GM12878 (cell line): Measurements from ENCODE around the gene ANAPC5. TPM values are rescaled to one million over a fixed set of nuclear protein-coding genes. Genes with fewer than 3 reads are reported as not detected.

ENCODE experiments used
- BRCA1 ChIP-seq: IDR thresholded peaks from 2 replicates; pipeline ENCODE4 v1.6.1; 2011; ENCODE audit warnings: low read depth, low read length, improper control_type of control experiment
- CREM ChIP-seq: IDR thresholded peaks from 2 replicates; pipeline ENCODE4 v1.6.1; 2014; ENCODE audit warnings: antibody characterized with exemption, low read depth
- DPF2 ChIP-seq: fragments of 450-650 bp; IDR thresholded peaks from 2 replicates; pipeline ENCODE4 v1.6.1; 2017; ENCODE audit warnings: mild to moderate bottlenecking
- E4F1 ChIP-seq: fragments of 450-650 bp; IDR thresholded peaks from 2 replicates; pipeline ENCODE4 v1.6.1; 2018; ENCODE audit warnings: borderline replicate concordance, mild to moderate bottlenecking; ENCODE audit not compliant: partially characterized antibody
- IKZF1 ChIP-seq: fragments of 450-650 bp; conservative IDR thresholded peaks from 2 replicates; pipeline ENCODE4 v1.6.1; 2017; ENCODE audit warnings: antibody characterized with exemption, mild to moderate bottlenecking
- LARP7 ChIP-seq: fragments of 450-650 bp; IDR thresholded peaks from 2 replicates; pipeline ENCODE4 v1.6.1; 2017; ENCODE audit warnings: mild to moderate bottlenecking
- NFXL1 ChIP-seq: fragments of 450-650 bp; IDR thresholded peaks from 2 replicates; pipeline ENCODE4 v1.6.1; 2017; ENCODE audit warnings: antibody characterized with exemption, mild to moderate bottlenecking, borderline replicate concordance
- PAX8 ChIP-seq: fragments of 450-650 bp; IDR thresholded peaks from 2 replicates; pipeline ENCODE4 v1.6.1; 2017; ENCODE audit warnings: mild to moderate bottlenecking, moderate library complexity
- PKNOX1 ChIP-seq: fragments of 450-650 bp; IDR thresholded peaks from 2 replicates; pipeline ENCODE4 v1.6.1; 2016; ENCODE audit warnings: mild to moderate bottlenecking
- POLR2AphosphoS5 ChIP-seq: IDR thresholded peaks from 2 replicates; pipeline ENCODE4 v1.6.1; 2011; ENCODE audit warnings: mild to moderate bottlenecking, low read length, inconsistent platforms
- PRDM15 ChIP-seq: fragments of 450-650 bp; formaldehyde crosslinking; IDR thresholded peaks from 2 replicates; pipeline ENCODE4 v1.4.0; 2020; ENCODE audit warnings: mild to moderate bottlenecking, moderate library complexity
- RAD21 ChIP-seq: IDR thresholded peaks from 2 replicates; pipeline ENCODE4 v1.6.1; 2011; ENCODE audit warnings: mild to moderate bottlenecking, low read depth, low read length, moderate library complexity; ENCODE audit not compliant: insufficient read depth
- SMARCA5 ChIP-seq: fragments of 450-650 bp; IDR thresholded peaks from 2 replicates; pipeline ENCODE4 v1.6.1; 2017; ENCODE audit warnings: mild to moderate bottlenecking
- SREBF1 ChIP-seq: IDR thresholded peaks from 2 replicates; pipeline ENCODE4 v1.6.1; 2012; ENCODE audit warnings: mild to moderate bottlenecking, low read length
- STAT3 ChIP-seq: IDR thresholded peaks from 2 replicates; pipeline ENCODE4 v1.6.1; 2011; ENCODE audit warnings: low read depth, low read length, improper control_type of control experiment
- TAF1 ChIP-seq: IDR thresholded peaks from 2 replicates; pipeline ENCODE4 v1.6.1; 2011; ENCODE audit warnings: mild to moderate bottlenecking, low read depth, low read length, borderline replicate concordance
- TCF3 ChIP-seq: IDR thresholded peaks from 2 replicates; pipeline ENCODE4 v1.6.1; 2012; ENCODE audit warnings: low read depth, mild to moderate bottlenecking, low read length, borderline replicate concordance; ENCODE audit not compliant: insufficient read depth
- USF2 ChIP-seq: IDR thresholded peaks from 2 replicates; pipeline ENCODE4 v1.6.1; 2011; ENCODE audit warnings: low read depth, low read length, improper control_type of control experiment, borderline replicate concordance
- ZNF274 ChIP-seq: IDR thresholded peaks from one replicate; pipeline ENCODE4 v1.8.0; 2011; ENCODE audit not compliant: insufficient read length, insufficient read depth
- ZNF622 ChIP-seq: fragments of 450-650 bp; IDR thresholded peaks from 2 replicates; pipeline ENCODE4 v1.6.1; 2017; ENCODE audit warnings: mild to moderate bottlenecking, inconsistent platforms
- ZZZ3 ChIP-seq: IDR thresholded peaks from 2 replicates; pipeline ENCODE4 v1.6.1; 2011; ENCODE audit warnings: low read depth; ENCODE audit not compliant: control insufficient read depth, insufficient read length
- polyA plus RNA-seq, 11 experiments: library from polyadenylated mRNA; depleted of rRNA in 4 of 11; unstranded in 6 of 11; stranded (reverse) in 5 of 11; fragments of >200 nt; fragmentation: Nextera tagmentation in 4 of 11; fragmentation: Illumina TruSeq in 1 of 11; extraction: Ambion mirVana in 4 of 11; extraction: Trizol in 1 of 11; gene quantifications; 1 replicate in 1 of 11; 2 replicates in 10 of 11; pipeline versions ENCODE4 v1.2.1 to v1.2.3, GENCODE V29; 2011 to 2016; ENCODE audit warnings: inconsistent platforms in 2 of 11, missing spikeins in 2 of 11, low read depth in 1 of 11
- total RNA-seq, 4 experiments: library from RNA; depleted of rRNA in 3 of 4; stranded (reverse); fragments of >200 nt in 3 of 4; fragmentation: Illumina TruSeq in 1 of 4; extraction: Trizol in 1 of 4; gene quantifications; 2 replicates each; pipeline versions ENCODE4 v1.2.1 to v1.2.3, GENCODE V29; 2013 to 2021

ANAPC5 gene
- total and polyA plus RNA-seq, 10 of the 15 experiments (the other 5 are each of a cell fraction or from before 2014, with no cell fraction given), result 102 to 227 (median 166) TPM

GRCh38 chr12:121296618-121297434, 55.4 kb downstream of the ANAPC5 start, which contains the start of gene CAMKK2 (continued):
- TF ChIP-seq E4F1 (no peak), RAD21 (no peak), TCF3 (no peak), CREM (0 out of 2 replicates have a peak, but pooled peaks have one; percentile 8), IKZF1 (peak; percentile 56), SREBF1 (no peak), NFXL1 (no peak), PRDM15 (no peak), USF2 (no peak), ZZZ3 (no peak), DPF2 (peak; percentile 60), ZNF274 (no peak), TAF1 (0 out of 2 replicates have a peak, but pooled peaks have one; percentile 10), PAX8 (no peak), LARP7 (peak; percentile 50; the same call in 1 of the 2 replicates), POLR2AphosphoS5 (no peak; the same call in 1 of the 2 replicates), SMARCA5 (peak; percentile 16; the same call in 1 of the 2 replicates), ZNF622 (no peak), BRCA1 (no peak), PKNOX1 (no peak), STAT3 (no peak)
